HG03064 (cell line): ENCODE measurements around the gene ZNF837.

Experiments
- ATAC-seq: cut with Tn5 transposase; IDR thresholded peaks from one replicate; pipeline ENCODE4 v1.9.1; 2021; ENCODE audit warnings: low read depth; ENCODE audit not compliant: unreplicated experiment

Gene ZNF837

GRCh38 chr19:58326501-58326913 lies 54.3 kb downstream of the ZNF837 start:
- no peak for ATAC-seq

- no peak for ATAC-seq
Measured at GRCh38 chr19:58325311-58326022, 55.4 kb downstream of the ZNF837 start.

GRCh38 chr19:58319241-58319640 lies 61.6 kb downstream of the ZNF837 start:
- no peak for ATAC-seq

GRCh38 chr19:58318297-58318696 lies 62.5 kb downstream of the ZNF837 start:
- ATAC-seq, result no peak
